Heart left ventricle (tissue), 13 donors: ENCODE measurements around the gene GNB1L.

Experiments
- CTCF ChIP-seq, 12 donors: fragments of 200-600 bp; sonication (generic) in 4 of 12; IDR thresholded peaks; one replicate each; pipeline versions ENCODE4 v1.5.0 to v1.8.0; 2018 to 2022; ENCODE audit warnings: antibody characterized with exemption in 12 of 12, mild to moderate bottlenecking in 5 of 12
- POLR2A ChIP-seq, 2 donors: fragments of 450-650 bp; IDR thresholded peaks; one replicate each; pipeline ENCODE4 v1.6.1; 2017; ENCODE audit warnings: antibody characterized with exemption in 2 of 2, mild to moderate bottlenecking in 2 of 2, moderate library complexity in 2 of 2
- donor health status: ischemic (EF 13 %, LVEDD 7.1; RV severe dilation, severe dysfunction).
- donor health status: DM: no; HTN: yes; CAD: no.
- donor health status: DM: no; HTN: no; CAD: no.
- donor health status: ischemic (EF 25% LVEDD 6.9; RV normal size, moderate dysfunction).
- donor health status: ischemic (EF 25% LVEDD 5.7; RV mildly dilated, moderate dysfunction).
- donor health status: ischemic (EF 35%, LVEDD 5.7; RV mildly dilated, moderate dysfunction).
- donor health status: nonischemic (EF 11% LVEDD 7.7; RV severe dilation, severe dysfunction).
- donor health status: DM: yes; HTN: yes; CAD: no.
- donor health status: PGD.
- donor health status: ischemic (EF 29% LVEDD 5.4; RV normal size, mild dysfunction).
- donor health status: nonischemic (EF 23%, LVEDD 6.1; RV moderate dilation, normal function).

GRCh38 chr22:19901577-19902244 is 47.0 kb upstream of the GNB1L start:
- no peak for TF ChIP-seq POLR2A (IDR thresholded peaks at IDR 0.05)
- no peak for TF ChIP-seq CTCF (IDR thresholded peaks at IDR 0.05)
